GM12878 (cell line): Measurements from ENCODE around the gene PDE6C. TPM values are rescaled to one million over a fixed set of nuclear protein-coding genes. Genes with fewer than 3 reads are reported as not detected.

ENCODE experiments used
- ATAC-seq: fragments of 200-7000 bp; cut with Tn5 transposase; 3 replicates; pipeline ENCODE4 v1.9.1; 2020; ENCODE audit warnings: mild to moderate bottlenecking, moderate library complexity
- BruUV-seq: library from RNA; stranded (reverse); fragments of 400-500 nt; replicated peaks from 2 replicates; lab custom pipeline; 2021; lab: Mats Ljungman, UMichigan
- CTCF ChIA-PET: fragments of 300-600 bp; sonication (Branson Sonifier 250); formaldehyde crosslinking; extraction: SDS; loops from one replicate; lab custom pipeline; 2021; ENCODE audit warnings: inconsistent platforms; lab: Yijun Ruan, JAX
- POLR2A ChIA-PET: fragments of 350-600 bp; formaldehyde crosslinking; extraction: SDS; loops from one replicate; lab custom pipeline; 2021; ENCODE audit warnings: inconsistent platforms; lab: Charles Lee
- RAD21 ChIA-PET: fragments of 300-600 bp; sonication (Branson Sonifier 250); formaldehyde crosslinking; loops from one replicate; lab custom pipeline; 2023; ENCODE audit warnings: antibody characterized with exemption; ENCODE audit not compliant: unreplicated experiment; lab: Charles Lee
- SMC1A ChIA-PET: fragments of 300-600 bp; sonication (Branson Sonifier 250); formaldehyde crosslinking; loops from one replicate; lab custom pipeline; 2023; ENCODE audit not compliant: unreplicated experiment, uncharacterized antibody; lab: Charles Lee
- DNase-seq: peaks from one replicate; pipeline ENCODE4 v3.0.0-alpha.2; 2011; ENCODE audit warnings: low read depth, low spot score
- FAIRE-seq: peaks from 3 replicates; lab custom pipeline; 2011; peaks lifted over from hg19 to GRCh38; lab: Jason Lieb, UNC
- H2AFZ ChIP-seq: 2 replicates; pipeline ENCODE4 v1.6.0; 2011; ENCODE audit warnings: low read depth, low read length, control low read depth; ENCODE audit not compliant: control insufficient read depth
- H3K27ac ChIP-seq: 2 replicates; pipeline ENCODE4 v1.5.1; 2011; ENCODE audit warnings: control low read depth; ENCODE audit not compliant: control insufficient read depth, insufficient read depth
- H3K27me3 ChIP-seq, 2 experiments: replicated peaks in 1 of 2; 2 replicates each; pipeline versions ENCODE4 v1.6.0 to v1.6.1; 2011; ENCODE audit warnings: low read length in 1 of 2; ENCODE audit not compliant: control insufficient read depth in 2 of 2, insufficient read depth in 2 of 2
- H3K36me3 ChIP-seq, 2 experiments: 2 replicates each; pipeline ENCODE4 v1.5.1; 2011; ENCODE audit warnings: low read length in 1 of 2; ENCODE audit not compliant: control insufficient read depth in 2 of 2, insufficient read depth in 2 of 2
- H3K4me1 ChIP-seq: 2 replicates; pipeline ENCODE4 v1.6.1; 2011; ENCODE audit warnings: mild to moderate bottlenecking, low read length, moderate library complexity, mixed read lengths; ENCODE audit not compliant: control insufficient read depth, insufficient read depth
- H3K4me2 ChIP-seq: 2 replicates; pipeline ENCODE4 v1.6.0; 2011; ENCODE audit warnings: control low read depth; ENCODE audit not compliant: control insufficient read depth, insufficient read depth
- H3K4me3 ChIP-seq: fragments of 200-600 bp; sonication (generic); 2 replicates; pipeline ENCODE4 v1.5.1; 2016
- H3K79me2 ChIP-seq: 2 replicates; pipeline ENCODE4 v1.6.0; 2011; ENCODE audit warnings: low read length; ENCODE audit not compliant: control insufficient read depth, insufficient read depth
- H3K9ac ChIP-seq: 2 replicates; pipeline ENCODE4 v1.8.0; 2011; ENCODE audit warnings: low read length, control low read depth, mixed read lengths; ENCODE audit not compliant: control insufficient read depth, insufficient read depth
- H3K9me3 ChIP-seq: replicated peaks from 3 replicates; pipeline ENCODE4 v1.5.1; 2011; ENCODE audit warnings: mild to moderate bottlenecking, low read length; ENCODE audit not compliant: control insufficient read depth, insufficient read depth
- H4K20me1 ChIP-seq: 2 replicates; pipeline ENCODE4 v1.6.0; 2011; ENCODE audit not compliant: control insufficient read depth, insufficient read depth
- ASH2L ChIP-seq: fragments of 300-600, 200-600 bp; sonication (generic); IDR thresholded peaks from 2 replicates; pipeline ENCODE4 v1.6.1; 2017; ENCODE audit warnings: low read depth, mild to moderate bottlenecking, borderline replicate concordance
- BCL3 ChIP-seq: IDR thresholded peaks from 2 replicates; pipeline ENCODE4 v1.6.1; 2011; ENCODE audit warnings: borderline replicate concordance, low read depth, mild to moderate bottlenecking, moderate library complexity, low read length; ENCODE audit not compliant: insufficient read depth, poor library complexity, severe bottlenecking
- CHD2 ChIP-seq: IDR thresholded peaks from 2 replicates; pipeline ENCODE4 v1.6.1; 2011; ENCODE audit warnings: low read depth, low read length, improper control_type of control experiment, borderline replicate concordance
- EGR1 ChIP-seq, 2 experiments: IDR thresholded peaks; 1 replicate in 1 of 2; 2 replicates in 1 of 2; pipeline ENCODE4 v1.6.1; 2011 to 2012; ENCODE audit warnings: low read depth in 2 of 2, low read length in 2 of 2, borderline replicate concordance in 1 of 2, mild to moderate bottlenecking in 1 of 2, moderate library complexity in 1 of 2
- FOXK2 ChIP-seq: fragments of 450-650 bp; IDR thresholded peaks from 2 replicates; pipeline ENCODE4 v1.6.1; 2017; ENCODE audit warnings: mild to moderate bottlenecking, moderate library complexity
- IRF4 ChIP-seq: IDR thresholded peaks from 2 replicates; pipeline ENCODE4 v1.6.1; 2011; ENCODE audit warnings: low read depth, low read length
- IRF5 ChIP-seq: fragments of 450-650 bp; IDR thresholded peaks from 2 replicates; pipeline ENCODE4 v1.6.1; 2017; ENCODE audit warnings: borderline replicate concordance
- MTA2 ChIP-seq: fragments of 450-650 bp; IDR thresholded peaks from 2 replicates; pipeline ENCODE4 v1.6.1; 2016; ENCODE audit warnings: low read depth, mild to moderate bottlenecking, moderate library complexity
- NFXL1 ChIP-seq: fragments of 450-650 bp; IDR thresholded peaks from 2 replicates; pipeline ENCODE4 v1.6.1; 2017; ENCODE audit warnings: antibody characterized with exemption, mild to moderate bottlenecking, borderline replicate concordance
- NR2C1 ChIP-seq: fragments of 450-650 bp; IDR thresholded peaks from 2 replicates; pipeline ENCODE4 v1.6.1; 2017; ENCODE audit warnings: antibody characterized with exemption, mild to moderate bottlenecking, moderate library complexity
- PAX8 ChIP-seq: fragments of 450-650 bp; IDR thresholded peaks from 2 replicates; pipeline ENCODE4 v1.6.1; 2017; ENCODE audit warnings: mild to moderate bottlenecking, moderate library complexity
- PBX3 ChIP-seq: IDR thresholded peaks from 2 replicates; pipeline ENCODE4 v1.6.1; 2011; ENCODE audit warnings: mild to moderate bottlenecking, low read depth, low read length, moderate library complexity; ENCODE audit not compliant: insufficient replicate concordance
- SMARCA5 ChIP-seq: fragments of 450-650 bp; IDR thresholded peaks from 2 replicates; pipeline ENCODE4 v1.6.1; 2017; ENCODE audit warnings: mild to moderate bottlenecking
- ZNF384 ChIP-seq: IDR thresholded peaks from 2 replicates; pipeline ENCODE4 v1.6.1; 2012; ENCODE audit warnings: low read depth, mild to moderate bottlenecking, low read length, improper control_type of control experiment, borderline replicate concordance
- ZZZ3 ChIP-seq: IDR thresholded peaks from 2 replicates; pipeline ENCODE4 v1.6.1; 2011; ENCODE audit warnings: low read depth; ENCODE audit not compliant: control insufficient read depth, insufficient read length
- WGBS: methylation state at CpG from one replicate; pipeline ENCODE4 v1.1.6; 2016; ENCODE audit warnings: low lambda C conversion rate; ENCODE audit not compliant: insufficient replicate concordance, insufficient coverage; ENCODE audit errors: missing lambda C conversion rate; 5-methylcytosine and 5-hydroxymethylcytosine counted together
- in situ Hi-C: fragments of 300-500 bp; cut with MboI; formaldehyde crosslinking; loops from 9 replicates; pipeline ENCODE4 v1.14.3; 2018; ENCODE audit warnings: mixed read lengths
- intact Hi-C: fragments of 100-400 bp; cut with micrococcal nuclease; formaldehyde crosslinking; loops from one replicate; pipeline ENCODE4 v1.14.2; 2022; ENCODE audit not compliant: unreplicated experiment
- polyA plus RNA-seq, 11 experiments: library from polyadenylated mRNA; depleted of rRNA in 4 of 11; unstranded in 6 of 11; stranded (reverse) in 5 of 11; fragments of >200 nt; fragmentation: Nextera tagmentation in 4 of 11; fragmentation: Illumina TruSeq in 1 of 11; extraction: Ambion mirVana in 4 of 11; extraction: Trizol in 1 of 11; gene quantifications; 1 replicate in 1 of 11; 2 replicates in 10 of 11; pipeline versions ENCODE4 v1.2.1 to v1.2.3, GENCODE V29; 2011 to 2016; ENCODE audit warnings: inconsistent platforms in 2 of 11, missing spikeins in 2 of 11, low read depth in 1 of 11
- total RNA-seq, 4 experiments: library from RNA; depleted of rRNA in 3 of 4; stranded (reverse); fragments of >200 nt in 3 of 4; fragmentation: Illumina TruSeq in 1 of 4; extraction: Trizol in 1 of 4; gene quantifications; 2 replicates each; pipeline versions ENCODE4 v1.2.1 to v1.2.3, GENCODE V29; 2013 to 2021
- TF ChIP-seq, protein P1 (sequence below): fragments of 450-650 bp; IDR thresholded peaks from 2 replicates; pipeline ENCODE4 v1.6.1; 2017; ENCODE audit warnings: mild to moderate bottlenecking
- TF ChIP-seq, protein P2 (sequence below): IDR thresholded peaks from 2 replicates; pipeline ENCODE4 v1.6.1; 2012; ENCODE audit warnings: low read depth, low read length, improper control_type of control experiment

The PDE6C gene
- total and polyA plus RNA-seq, 10 of the 15 experiments (the other 5 are each of a cell fraction or from before 2014, with no cell fraction given), result not detected

DNA sequence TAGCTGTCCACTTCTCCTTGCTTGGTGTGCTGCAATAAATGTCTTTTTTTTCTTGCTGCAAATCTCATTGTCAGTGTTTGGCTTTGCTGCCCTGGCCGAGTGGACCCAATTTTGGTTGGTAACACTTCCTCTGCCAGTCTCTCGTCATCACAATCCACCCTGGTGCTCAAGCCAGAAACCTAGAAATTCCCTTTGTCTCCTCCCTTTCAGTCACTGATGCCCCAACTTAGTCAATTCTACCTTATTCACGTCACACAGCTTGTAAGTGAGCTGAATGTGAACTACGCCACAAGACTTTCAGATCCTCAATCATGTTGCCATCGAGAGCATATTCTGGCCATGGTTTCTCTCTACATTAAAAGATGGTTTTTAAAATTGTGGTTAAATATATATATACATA is 103.0 kb downstream of the PDE6C start:
- Histone ChIP-seq H3K9me3 (no peaks in the 10 kb centered on the region), H3K79me2 (no peaks in the 10 kb centered on the region), H3K4me3 (no peak overlapping the region), H3K4me1 (peaks cover 26% of the 10 kb centered on the region), H2AFZ (no peak overlapping the region), H3K9ac (no peak overlapping the region), H4K20me1 (no peaks in the 10 kb centered on the region), H3K4me2 (peak overlapping the region; percentile 5; the same call in 1 of the 2 replicates), H3K27me3 (no peaks in the 10 kb centered on the region), H3K36me3 (no peaks in the 10 kb centered on the region), H3K27ac (peak overlapping the region; percentile 4)
- RAD21 ChIA-PET, result interaction anchor here (0.6 to 2.7 kb wide), 5 partner anchors 8 to 1906 kb away, joined by 3 to 18 read pairs (median 3); partner anchors contain the start of gene FRA10AC1
- FAIRE-seq (peak; percentile 96), DNase-seq (peak; percentile 89), ATAC-seq (peak; percentile 86)
- in situ Hi-C loops (no loop called here), intact Hi-C loops (no loop called here)
- CTCF ChIA-PET, result interaction anchor here (0.9 to 1.7 kb wide), 5 partner anchors 8 to 29 kb away, joined by 3 to 19 read pairs (median 4); partner anchors contain the start of gene FRA10AC1
- SMC1A ChIA-PET, result interaction anchor here (1.0 to 1.4 kb wide), 3 partner anchors 9 to 101 kb away, joined by 4 to 9 read pairs (median 5); partner anchors contain the start of gene FRA10AC1
- no TSS peak for BruUV-seq
- POLR2A ChIA-PET, result interaction anchor here (0.8 to 1.3 kb wide), 2 partner anchors 12 to 14 kb away, joined by 3 read pairs; no protein-coding TSS in a partner anchor
- 2% methylated on average over 5 of the region's 5 CpGs for WGBS
- TF ChIP-seq ASH2L, result no peak
- TF ChIP-seq FOXK2, result no peak
- peak; percentile 56; the same call in 1 of the 2 replicates for TF ChIP-seq CHD2
- no peak for TF ChIP-seq PBX3
- no peak for TF ChIP-seq ZZZ3
- no peak for TF ChIP-seq NR2C1
- TF ChIP-seq, protein P1, sequence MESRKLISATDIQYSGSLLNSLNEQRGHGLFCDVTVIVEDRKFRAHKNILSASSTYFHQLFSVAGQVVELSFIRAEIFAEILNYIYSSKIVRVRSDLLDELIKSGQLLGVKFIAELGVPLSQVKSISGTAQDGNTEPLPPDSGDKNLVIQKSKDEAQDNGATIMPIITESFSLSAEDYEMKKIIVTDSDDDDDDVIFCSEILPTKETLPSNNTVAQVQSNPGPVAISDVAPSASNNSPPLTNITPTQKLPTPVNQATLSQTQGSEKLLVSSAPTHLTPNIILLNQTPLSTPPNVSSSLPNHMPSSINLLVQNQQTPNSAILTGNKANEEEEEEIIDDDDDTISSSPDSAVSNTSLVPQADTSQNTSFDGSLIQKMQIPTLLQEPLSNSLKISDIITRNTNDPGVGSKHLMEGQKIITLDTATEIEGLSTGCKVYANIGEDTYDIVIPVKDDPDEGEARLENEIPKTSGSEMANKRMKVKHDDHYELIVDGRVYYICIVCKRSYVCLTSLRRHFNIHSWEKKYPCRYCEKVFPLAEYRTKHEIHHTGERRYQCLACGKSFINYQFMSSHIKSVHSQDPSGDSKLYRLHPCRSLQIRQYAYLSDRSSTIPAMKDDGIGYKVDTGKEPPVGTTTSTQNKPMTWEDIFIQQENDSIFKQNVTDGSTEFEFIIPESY, result no peak
- TF ChIP-seq ZNF384, result no peak
- TF ChIP-seq NFXL1, result no peak
- TF ChIP-seq BCL3, result no peak
- TF ChIP-seq EGR1 (IDR thresholded peaks at IDR 0.05; ENCODE audit: borderline replicate concordance in 1 of 2, low read depth in 2 of 2, low read length in 2 of 2), result no peak
- TF ChIP-seq PAX8, result no peak
- TF ChIP-seq IRF4, result peak; percentile 95
- TF ChIP-seq SMARCA5, result no peak
- TF ChIP-seq IRF5, result peak; percentile 38; the same call in 1 of the 2 replicates
- TF ChIP-seq, protein P2, sequence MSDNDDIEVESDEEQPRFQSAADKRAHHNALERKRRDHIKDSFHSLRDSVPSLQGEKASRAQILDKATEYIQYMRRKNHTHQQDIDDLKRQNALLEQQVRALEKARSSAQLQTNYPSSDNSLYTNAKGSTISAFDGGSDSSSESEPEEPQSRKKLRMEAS, result no peak
- peak; percentile 93 for TF ChIP-seq MTA2
